Psoas muscle (tissue), 8 donors: ENCODE results near the gene FRMPD4. TPM values are rescaled to one million over a fixed set of nuclear protein-coding genes. Genes with fewer than 3 reads are reported as not detected.

Experiments used
- ATAC-seq, 4 donors: fragments of 200-7000 bp; cut with Tn5 transposase; one replicate each; pipeline ENCODE4 v1.9.1; 2020; ENCODE audit warnings: moderate library complexity in 3 of 4, mild to moderate bottlenecking in 2 of 4
- DNase-seq, 2 donors: peaks; one replicate each; pipeline ENCODE4 v3.0.0-alpha.2; 2020
- H3K27ac ChIP-seq: fragments of 200-600 bp; one replicate; pipeline ENCODE4 v1.8.0; 2022
- H3K27me3 ChIP-seq, 3 donors: fragments of 200-600 bp in 1 of 3; one replicate each; pipeline versions ENCODE4 v1.6.1 to v1.8.0; 2013 to 2022; ENCODE audit warnings: low read length in 2 of 3, mild to moderate bottlenecking in 2 of 3, moderate library complexity in 1 of 3; ENCODE audit not compliant: insufficient read depth in 3 of 3
- H3K36me3 ChIP-seq, 2 donors: fragments of 200-600 bp in 1 of 2; one replicate each; pipeline versions ENCODE4 v1.6.1 to v1.8.0; 2013 to 2022; ENCODE audit warnings: low read depth in 1 of 2, mild to moderate bottlenecking in 1 of 2, moderate library complexity in 1 of 2; ENCODE audit not compliant: insufficient read depth in 1 of 2
- H3K4me1 ChIP-seq: fragments of 200-600 bp; one replicate; pipeline ENCODE4 v1.8.0; 2022
- H3K4me3 ChIP-seq: fragments of 200-600 bp; one replicate; pipeline ENCODE4 v1.8.0; 2022; ENCODE audit warnings: mild to moderate bottlenecking
- H3K9me3 ChIP-seq: fragments of 200-600 bp; one replicate; pipeline ENCODE4 v1.8.0; 2022
- WGBS, 3 donors: extraction: QIAGEN DNeasy Blood & Tissue Kit; methylation state at CpG; one replicate each; pipeline versions ENCODE4 v1.1.6 to v1.1.7; 2013; 5-methylcytosine and 5-hydroxymethylcytosine counted together
- intact Hi-C, 2 donors: fragments of 100-400 bp; cut with DNase I; formaldehyde crosslinking; loops; one replicate each; pipeline versions ENCODE4 v1.11.0 to v1.14.2; 2022
- polyA plus RNA-seq, 3 donors: library from polyadenylated mRNA; stranded (reverse); fragments of 200-250 nt; gene quantifications; one replicate each; pipeline ENCODE4 v1.2.3, GENCODE V29; 2013
- total RNA-seq, 4 donors: library from RNA; stranded (reverse); fragmentation: NEBNext Ultra II Directional in 2 of 4; extraction: Animal tissue kit (Norgen Biotek cat#: 25700) in 2 of 4; gene quantifications; one replicate each; pipeline versions ENCODE4 v1.2.1 to v1.2.4, GENCODE V29; 2021 to 2023
- TF ChIP-seq, protein P1 (sequence below): fragments of 200-600 bp; IDR thresholded peaks from one replicate; pipeline ENCODE4 v1.8.0; 2022; ENCODE audit warnings: antibody characterized with exemption
- donor health status: healthy with polysubstance abuse.
- donor health status: DM: no; HTN: no; CAD: no; lungs with moderate emphysema.
- donor health status: Bipolar disorder and iron deficiency.
- donor health status: healthy.
- donor health status: DM: yes; HTN: yes; CAD: no.
- donor health status: DM: no; HTN: no; CAD: no.
- donor health status: DM: no; HTN: no; CAD: no.
- donor health status: DM: yes; HTN: yes; CAD: no.

Gene FRMPD4
- total and polyA plus RNA-seq, 7 donors, result 0.01 to 0.79 (median 0.06) TPM; not detected in 1

DNA sequence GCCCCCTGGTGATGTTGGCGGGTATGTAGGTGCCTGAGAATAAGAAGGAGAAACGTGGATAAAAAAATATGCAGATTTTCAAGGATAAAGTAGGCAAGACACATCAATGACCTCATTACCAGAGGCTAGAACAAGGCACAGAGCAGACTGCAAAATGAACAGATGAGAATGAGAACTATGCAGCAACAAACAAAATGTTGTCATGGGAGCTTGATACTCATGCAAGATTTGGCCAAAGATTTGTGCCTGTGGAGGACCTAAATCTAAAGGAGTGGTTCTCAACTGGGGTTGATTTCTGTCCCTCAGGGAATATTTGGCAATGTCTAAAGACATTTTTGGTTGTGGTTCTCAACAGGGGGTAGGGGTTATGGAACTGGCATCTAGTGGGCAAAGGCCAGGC lies 177.3 kb downstream of the FRMPD4 start:
- H3K9me3 ChIP-seq, result no peaks in the 10 kb centered on the region
- ATAC-seq (no peak), DNase-seq (no peak)
- no peaks in the 10 kb centered on the region for H3K4me1 ChIP-seq
- H3K36me3 ChIP-seq, result no peaks in the 10 kb centered on the region
- no peak overlapping the region for H3K27ac ChIP-seq
- H3K4me3 ChIP-seq, result no peak overlapping the region
- TF ChIP-seq, protein P1, sequence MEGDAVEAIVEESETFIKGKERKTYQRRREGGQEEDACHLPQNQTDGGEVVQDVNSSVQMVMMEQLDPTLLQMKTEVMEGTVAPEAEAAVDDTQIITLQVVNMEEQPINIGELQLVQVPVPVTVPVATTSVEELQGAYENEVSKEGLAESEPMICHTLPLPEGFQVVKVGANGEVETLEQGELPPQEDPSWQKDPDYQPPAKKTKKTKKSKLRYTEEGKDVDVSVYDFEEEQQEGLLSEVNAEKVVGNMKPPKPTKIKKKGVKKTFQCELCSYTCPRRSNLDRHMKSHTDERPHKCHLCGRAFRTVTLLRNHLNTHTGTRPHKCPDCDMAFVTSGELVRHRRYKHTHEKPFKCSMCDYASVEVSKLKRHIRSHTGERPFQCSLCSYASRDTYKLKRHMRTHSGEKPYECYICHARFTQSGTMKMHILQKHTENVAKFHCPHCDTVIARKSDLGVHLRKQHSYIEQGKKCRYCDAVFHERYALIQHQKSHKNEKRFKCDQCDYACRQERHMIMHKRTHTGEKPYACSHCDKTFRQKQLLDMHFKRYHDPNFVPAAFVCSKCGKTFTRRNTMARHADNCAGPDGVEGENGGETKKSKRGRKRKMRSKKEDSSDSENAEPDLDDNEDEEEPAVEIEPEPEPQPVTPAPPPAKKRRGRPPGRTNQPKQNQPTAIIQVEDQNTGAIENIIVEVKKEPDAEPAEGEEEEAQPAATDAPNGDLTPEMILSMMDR, result no peak
- 40 to 59% (median 41%) methylated on average over 2 of the region's 2 CpGs for WGBS, 3 donors
- H3K27me3 ChIP-seq, result peaks cover 0 to 3% (median 0%) of the 10 kb centered on the region in 3 donors
- intact Hi-C loops, result no loop called here

DNA sequence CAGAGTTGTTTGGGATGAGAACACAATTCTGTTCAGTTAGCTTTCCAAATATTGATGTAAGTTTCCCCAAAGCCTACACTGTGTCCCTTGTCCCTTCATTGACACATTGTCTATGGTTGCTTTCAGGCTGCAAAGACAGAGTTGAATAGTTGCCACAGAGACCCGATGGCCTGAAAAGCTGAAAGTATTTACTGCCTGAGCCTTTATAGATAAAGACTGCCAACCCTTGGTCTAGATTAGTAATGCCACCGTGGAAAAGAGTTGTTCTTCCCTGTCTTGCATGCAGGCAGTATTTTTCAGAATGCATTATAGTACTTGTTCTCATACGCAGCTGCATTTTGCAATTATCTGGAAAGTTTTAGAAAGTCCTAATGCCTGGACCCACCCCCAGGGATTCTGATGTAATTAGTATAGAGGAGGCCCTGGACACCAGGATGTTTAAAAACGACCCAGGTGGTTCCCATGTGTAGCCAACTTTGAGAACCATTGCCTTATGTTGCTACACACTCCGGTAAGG lies 180.8 kb downstream of the FRMPD4 start:
- ATAC-seq, result no peak
- Histone ChIP-seq H3K27me3 (peaks cover 0 to 3% (median 0%) of the 10 kb centered on the region in 3 donors), H3K36me3 (no peaks in the 10 kb centered on the region), H3K27ac (no peak overlapping the region), H3K4me1 (no peaks in the 10 kb centered on the region), H3K9me3 (no peaks in the 10 kb centered on the region), H3K4me3 (no peak overlapping the region)
- DNase-seq, result no peak
- TF ChIP-seq, protein P1, result no peak
- intact Hi-C loops, result no loop called here
- 32 to 43% (median 41%) methylated on average over 5 of the region's 5 CpGs for WGBS, 3 donors

GRCh38 chrX:12319992-12320391 lies 181.7 kb downstream of the FRMPD4 start:
- Histone ChIP-seq H3K27me3 (no peaks in the 10 kb centered on the region), H3K9me3 (no peaks in the 10 kb centered on the region), H3K27ac (no peak overlapping the region), H3K36me3 (no peaks in the 10 kb centered on the region), H3K4me1 (no peaks in the 10 kb centered on the region), H3K4me3 (no peak overlapping the region)
- DNase-seq (no peak), ATAC-seq (no peak)
- TF ChIP-seq, protein P1, result no peak
- intact Hi-C loops, result no loop called here
- 46 to 62% (median 56%) methylated on average over 2 of the region's 2 CpGs for WGBS, 3 donors

GRCh38 chrX:12322031-12322430 lies 183.8 kb downstream of the FRMPD4 start:
- H3K4me3 ChIP-seq, result no peak overlapping the region
- no peak for ATAC-seq
- H3K27ac ChIP-seq, result no peak overlapping the region
- TF ChIP-seq, protein P1, result no peak
- no peaks in the 10 kb centered on the region for H3K27me3 ChIP-seq
- intact Hi-C loops, result no loop called here
- no peaks in the 10 kb centered on the region for H3K9me3 ChIP-seq
- no peaks in the 10 kb centered on the region for H3K36me3 ChIP-seq
- DNase-seq, result no peak
- no peaks in the 10 kb centered on the region for H3K4me1 ChIP-seq

DNA sequence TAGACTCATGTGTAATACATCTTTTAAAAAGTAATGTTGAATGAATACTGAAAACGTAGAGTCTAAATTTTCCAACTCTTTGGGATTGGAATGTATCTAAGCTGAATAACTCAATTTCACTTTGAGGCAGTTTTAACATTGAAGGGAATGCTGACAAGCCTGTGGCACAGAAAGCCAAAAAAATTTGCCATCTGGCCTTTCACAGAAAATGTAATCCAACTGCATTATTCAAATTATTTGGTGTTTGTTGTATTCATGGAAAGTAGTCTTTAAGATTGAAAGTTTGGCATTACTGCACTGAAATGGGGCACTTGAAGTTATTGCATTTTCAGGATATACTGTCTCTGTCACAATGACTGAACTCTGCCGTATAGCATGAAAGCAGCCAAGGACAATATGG lies 186.9 kb downstream of the FRMPD4 start:
- no peak for DNase-seq
- Histone ChIP-seq H3K27me3 (no peaks in the 10 kb centered on the region), H3K36me3 (no peaks in the 10 kb centered on the region), H3K4me1 (no peaks in the 10 kb centered on the region), H3K4me3 (no peak overlapping the region), H3K9me3 (no peaks in the 10 kb centered on the region), H3K27ac (no peak overlapping the region)
- intact Hi-C loops, result no loop called here
- 38 to 46% (median 45%) methylated on average over 2 of the region's 2 CpGs for WGBS, 3 donors
- ATAC-seq, result no peak
- TF ChIP-seq, protein P1, result no peak
